RWPE2 (cell line): ENCODE measurements around the gene MCRIP1.

ENCODE experiments used
- ATAC-seq: fragments of 200-7000 bp; cut with Tn5 transposase; 3 replicates; pipeline ENCODE4 v1.9.1; 2021; ENCODE audit warnings: low read depth
- DNase-seq: peaks from one replicate; pipeline ENCODE4 v3.0.0-alpha.2; 2020; ENCODE audit warnings: low spot score
- H3K27ac ChIP-seq: fragments of 450-650 bp; 2 replicates; pipeline ENCODE4 v1.5.1; 2017; ENCODE audit warnings: mild to moderate bottlenecking; ENCODE audit not compliant: poor library complexity, severe bottlenecking
- H3K27me3 ChIP-seq: fragments of 250-450 bp; sonication (Bioruptor Pico); 2 replicates; pipeline ENCODE4 v1.5.1; 2021; ENCODE audit warnings: mild to moderate bottlenecking, moderate library complexity; ENCODE audit not compliant: insufficient read depth, poor library complexity, severe bottlenecking
- H3K36me3 ChIP-seq: fragments of 250-450 bp; sonication (Bioruptor Pico); 2 replicates; pipeline ENCODE4 v1.5.1; 2020; ENCODE audit warnings: low read depth, mild to moderate bottlenecking, moderate library complexity
- H3K4me1 ChIP-seq: fragments of 250-450 bp; sonication (Bioruptor Pico); 2 replicates; pipeline ENCODE4 v1.5.1; 2021; ENCODE audit warnings: mild to moderate bottlenecking, moderate library complexity; ENCODE audit not compliant: insufficient read depth, poor library complexity, severe bottlenecking
- H3K4me3 ChIP-seq: fragments of 250-450 bp; sonication (Bioruptor Pico); 2 replicates; pipeline ENCODE4 v1.5.1; 2021; ENCODE audit warnings: mild to moderate bottlenecking, moderate library complexity; ENCODE audit not compliant: severe bottlenecking
- H3K9me3 ChIP-seq: fragments of 250-450 bp; sonication (Bioruptor Pico); 2 replicates; pipeline ENCODE4 v1.5.1; 2021; ENCODE audit warnings: mild to moderate bottlenecking, moderate library complexity; ENCODE audit not compliant: severe bottlenecking
- TF ChIP-seq, protein P1 (sequence below): fragments of 450-650 bp; IDR thresholded peaks from one replicate; pipeline ENCODE4 v1.5.1; 2017; ENCODE audit warnings: mild to moderate bottlenecking, moderate library complexity; ENCODE audit not compliant: poor library complexity, severe bottlenecking

Gene MCRIP1

DNA sequence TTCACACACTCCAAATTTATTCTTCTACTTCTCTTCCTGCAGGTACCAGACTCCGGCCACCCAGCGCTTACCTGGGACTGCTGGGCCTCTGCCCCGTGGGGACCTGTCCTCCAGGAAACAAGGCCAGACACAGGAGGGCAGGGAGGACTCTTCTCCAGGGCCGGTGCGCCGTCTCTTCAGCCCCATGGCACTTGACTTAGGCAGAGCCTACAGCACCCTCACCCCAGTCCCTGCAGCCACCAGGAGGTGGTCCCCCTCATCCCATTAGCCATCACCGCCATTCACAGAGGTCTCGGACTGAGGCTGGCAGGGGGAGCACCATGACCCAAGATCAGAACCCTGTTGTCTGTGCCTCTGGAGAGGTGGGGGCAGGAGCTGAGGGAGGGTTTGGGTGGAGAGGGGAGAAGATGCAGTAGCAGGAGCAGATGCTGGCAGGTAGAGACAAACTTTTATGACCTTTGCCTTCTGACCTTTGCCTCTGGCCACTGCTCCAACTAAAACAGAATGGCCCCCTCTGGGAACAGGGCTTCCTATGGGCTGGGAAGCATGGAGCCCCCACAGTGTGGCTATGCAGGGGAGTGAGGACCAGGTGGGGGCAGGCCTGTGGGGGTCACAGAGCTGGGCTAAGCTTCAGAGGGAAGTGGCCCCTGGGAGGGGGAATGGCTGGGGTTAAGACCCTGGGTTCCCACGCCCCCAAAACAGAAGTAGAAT is 30.9 kb downstream of the MCRIP1 start:
- Histone ChIP-seq H3K9me3 (no peaks in the 10 kb centered on the region), H3K27ac (no peak overlapping the region), H3K36me3 (no peaks in the 10 kb centered on the region), H3K4me1 (no peaks in the 10 kb centered on the region), H3K27me3 (peaks cover 55% of the 10 kb centered on the region), H3K4me3 (no peak overlapping the region)
- ATAC-seq: no peak
- DNase-seq: peak; percentile 60
- TF ChIP-seq, protein P1, sequence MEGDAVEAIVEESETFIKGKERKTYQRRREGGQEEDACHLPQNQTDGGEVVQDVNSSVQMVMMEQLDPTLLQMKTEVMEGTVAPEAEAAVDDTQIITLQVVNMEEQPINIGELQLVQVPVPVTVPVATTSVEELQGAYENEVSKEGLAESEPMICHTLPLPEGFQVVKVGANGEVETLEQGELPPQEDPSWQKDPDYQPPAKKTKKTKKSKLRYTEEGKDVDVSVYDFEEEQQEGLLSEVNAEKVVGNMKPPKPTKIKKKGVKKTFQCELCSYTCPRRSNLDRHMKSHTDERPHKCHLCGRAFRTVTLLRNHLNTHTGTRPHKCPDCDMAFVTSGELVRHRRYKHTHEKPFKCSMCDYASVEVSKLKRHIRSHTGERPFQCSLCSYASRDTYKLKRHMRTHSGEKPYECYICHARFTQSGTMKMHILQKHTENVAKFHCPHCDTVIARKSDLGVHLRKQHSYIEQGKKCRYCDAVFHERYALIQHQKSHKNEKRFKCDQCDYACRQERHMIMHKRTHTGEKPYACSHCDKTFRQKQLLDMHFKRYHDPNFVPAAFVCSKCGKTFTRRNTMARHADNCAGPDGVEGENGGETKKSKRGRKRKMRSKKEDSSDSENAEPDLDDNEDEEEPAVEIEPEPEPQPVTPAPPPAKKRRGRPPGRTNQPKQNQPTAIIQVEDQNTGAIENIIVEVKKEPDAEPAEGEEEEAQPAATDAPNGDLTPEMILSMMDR: no peak

DNA sequence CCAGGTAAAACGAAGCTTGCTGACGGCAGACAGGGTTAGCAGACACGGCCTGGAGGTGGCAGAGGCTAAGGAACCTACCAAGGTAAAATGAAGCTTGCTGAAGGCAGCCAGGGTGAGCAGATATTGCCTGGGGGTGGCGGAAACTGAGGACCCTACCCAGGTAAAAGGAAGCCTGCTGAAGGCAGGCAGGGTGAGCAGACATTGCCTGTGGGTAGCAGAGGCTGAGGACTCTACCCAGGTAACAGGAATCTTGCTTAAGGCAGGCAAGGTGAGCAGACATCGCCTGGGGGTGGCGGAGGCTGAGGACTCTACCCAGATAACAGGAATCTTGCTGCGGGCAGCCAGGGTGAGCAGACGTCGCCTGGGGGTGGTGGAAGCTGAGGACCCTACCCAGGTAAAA is 31.8 kb downstream of the MCRIP1 start:
- peaks cover 46% of the 10 kb centered on the region for H3K27me3 ChIP-seq

DNA sequence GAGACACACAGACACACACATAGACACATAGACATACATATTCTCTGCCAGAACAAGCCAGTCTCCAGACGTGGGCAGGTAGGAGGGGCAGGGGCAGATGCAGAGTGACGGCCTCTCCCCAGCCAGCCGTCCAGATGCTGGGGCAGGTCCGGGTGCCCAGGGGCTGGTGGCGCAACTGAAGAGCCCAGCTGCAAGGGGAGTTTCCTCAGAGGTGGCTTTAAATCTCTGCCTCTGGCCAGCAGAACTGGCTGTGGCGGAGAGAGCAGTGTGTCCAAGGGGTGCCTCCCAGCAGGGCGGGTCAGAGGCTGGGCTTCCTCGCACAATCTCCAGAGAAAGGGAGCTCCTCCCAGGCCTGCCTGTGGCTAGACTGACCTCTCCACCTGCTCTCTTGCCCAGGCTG is 38.6 kb downstream of the MCRIP1 start:
- ATAC-seq: peak; percentile 68
- Histone ChIP-seq H3K9me3 (no peaks in the 10 kb centered on the region), H3K4me3 (no peak overlapping the region), H3K27me3 (no peaks in the 10 kb centered on the region), H3K27ac (no peak overlapping the region), H3K4me1 (no peaks in the 10 kb centered on the region), H3K36me3 (no peaks in the 10 kb centered on the region)
- TF ChIP-seq, protein P1: no peak
- peak; percentile 47 for DNase-seq

More for the DNA sequence above, 31.8 kb downstream of the MCRIP1 start:
- Histone ChIP-seq H3K4me3 (no peak overlapping the region), H3K9me3 (no peaks in the 10 kb centered on the region), H3K36me3 (no peaks in the 10 kb centered on the region), H3K4me1 (no peaks in the 10 kb centered on the region), H3K27ac (no peak overlapping the region)
- ATAC-seq (no peak), DNase-seq (no peak)
- TF ChIP-seq, protein P1: no peak

DNA sequence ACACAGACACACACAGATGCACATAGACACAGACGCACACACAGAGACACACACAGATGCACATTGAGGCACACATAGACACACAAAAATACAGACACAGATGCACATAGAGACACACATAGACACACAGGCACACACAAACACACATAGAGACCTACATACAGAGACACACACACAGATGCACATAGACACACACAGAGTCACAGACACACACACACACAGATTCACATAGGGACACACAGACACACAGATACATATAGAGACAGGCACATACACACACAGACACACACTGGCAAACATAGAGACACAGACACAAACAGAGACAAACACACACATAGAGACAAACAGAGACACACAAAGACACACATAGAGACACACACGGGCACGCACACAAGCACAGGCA is 39.0 kb downstream of the MCRIP1 start:
- no peak for ATAC-seq
- no peaks in the 10 kb centered on the region for H3K27me3 ChIP-seq
- no peaks in the 10 kb centered on the region for H3K9me3 ChIP-seq
- no peak for DNase-seq
- H3K36me3 ChIP-seq: no peaks in the 10 kb centered on the region
- TF ChIP-seq, protein P1: no peak
- no peak overlapping the region for H3K4me3 ChIP-seq
- no peaks in the 10 kb centered on the region for H3K4me1 ChIP-seq
- no peak overlapping the region for H3K27ac ChIP-seq
